ENCODE measurements around the gene TNFSF15.

TNFSF15 gene

DNA sequence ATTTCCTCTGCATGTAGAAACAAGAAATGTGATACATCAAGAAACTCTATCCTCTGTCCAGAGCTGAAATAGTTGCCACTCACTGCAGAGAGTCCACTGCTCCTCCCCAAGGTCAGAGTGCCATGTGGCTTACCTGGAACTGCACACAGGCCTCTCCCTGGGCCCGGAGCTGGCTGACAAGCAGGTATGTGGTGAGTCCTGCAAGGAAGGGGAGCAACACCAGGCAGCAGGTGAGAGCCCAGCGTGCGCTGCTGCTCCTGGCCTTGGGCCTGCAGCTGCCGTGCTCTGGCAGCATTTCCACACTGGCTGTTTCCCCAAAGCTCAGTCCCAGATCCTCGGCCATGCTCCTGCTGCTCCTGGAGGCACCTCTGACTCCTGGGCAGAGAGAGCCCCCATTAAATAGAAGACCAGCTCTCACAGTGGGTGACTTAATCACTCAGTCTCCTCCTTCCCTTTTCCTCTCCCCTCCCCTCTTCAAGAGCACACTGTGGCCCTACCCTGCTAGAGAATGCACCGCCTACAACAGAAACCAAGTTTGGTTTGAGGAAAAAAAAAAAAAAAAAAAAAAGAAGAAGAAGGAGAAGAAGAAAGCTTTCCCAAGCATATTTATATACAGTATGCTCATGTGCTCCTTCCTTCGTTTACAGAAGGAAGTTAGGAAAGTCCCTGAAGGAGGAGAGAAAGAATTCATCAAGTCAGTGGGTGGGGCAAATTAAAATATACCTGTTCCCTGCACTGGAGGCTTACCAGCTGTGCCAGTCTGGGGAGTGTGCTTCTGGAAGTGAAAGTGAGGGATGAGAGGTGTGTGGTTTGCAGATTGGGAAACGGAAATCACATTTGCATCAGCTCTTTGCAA, at the start of gene TNFSF15:
Gene TNFSF15 (minus strand): TSS at position 370 of the 856 bp plus-strand sequence. CDS start 27 bp downstream, at position 343.
- DNase-seq, result no peak

DNA sequence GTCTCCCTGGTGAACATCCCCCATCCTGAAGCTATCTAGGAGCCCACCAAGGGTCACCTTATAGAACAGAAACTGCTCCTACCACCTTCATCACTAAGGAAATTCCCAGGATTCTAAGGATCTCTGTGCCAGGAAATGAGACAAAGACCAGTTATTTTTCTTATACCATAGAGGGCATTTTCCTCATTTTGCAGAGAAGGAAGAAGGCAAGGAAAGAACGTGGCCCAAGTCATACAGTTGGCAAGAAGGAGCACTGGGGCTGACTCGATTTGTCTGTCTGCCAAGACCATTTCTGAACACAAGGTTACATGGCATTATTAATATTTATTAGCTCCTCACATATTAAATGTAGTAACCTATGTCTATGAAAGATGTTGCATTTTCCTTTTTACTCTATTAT, 49.6 kb upstream of the TNFSF15 start:
- no peak for DNase-seq

DNA sequence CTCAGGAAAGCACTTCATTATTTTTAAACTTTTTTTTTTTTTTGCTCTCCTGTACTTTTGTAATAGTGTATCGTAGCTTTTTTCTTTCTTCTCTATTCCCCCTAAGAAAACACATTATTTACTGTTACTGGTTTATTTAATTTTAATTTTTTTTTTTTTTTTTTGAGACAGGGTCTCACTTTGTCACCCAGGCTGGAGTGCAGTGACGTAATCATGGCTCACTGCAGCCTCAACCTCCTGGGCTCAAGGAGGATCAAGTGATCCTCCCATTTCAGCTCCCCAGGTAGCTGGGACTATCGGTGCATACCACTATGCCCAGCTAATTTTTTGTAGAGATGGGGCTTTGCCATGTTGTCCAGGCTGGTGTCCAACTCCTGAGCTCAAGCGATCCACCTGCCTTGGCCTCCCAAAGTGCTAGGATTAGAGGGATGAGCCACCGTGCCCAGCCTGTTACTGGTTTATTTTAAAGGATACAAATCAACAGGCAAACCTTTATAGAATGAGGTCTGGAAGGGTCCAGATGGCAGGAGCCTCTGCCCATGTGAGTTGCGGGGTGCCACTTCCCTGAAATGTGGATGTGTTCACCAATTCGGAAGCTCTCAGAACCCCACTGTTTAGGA, 49.0 kb upstream of the TNFSF15 start:
- DNase-seq, result no peak

- DNase-seq, result no peak
These were observed 47.4 kb upstream of the TNFSF15 start for GRCh38 chr9:114853071-114853855.

- DNase-seq, result no peak
These were observed 46.3 kb upstream of the TNFSF15 start for GRCh38 chr9:114852050-114852594.

- no peak for DNase-seq
These were observed 45.5 kb upstream of the TNFSF15 start for GRCh38 chr9:114851306-114851705.

- DNase-seq, result no peak
These were observed 45.0 kb upstream of the TNFSF15 start for GRCh38 chr9:114850871-114851270.

DNA sequence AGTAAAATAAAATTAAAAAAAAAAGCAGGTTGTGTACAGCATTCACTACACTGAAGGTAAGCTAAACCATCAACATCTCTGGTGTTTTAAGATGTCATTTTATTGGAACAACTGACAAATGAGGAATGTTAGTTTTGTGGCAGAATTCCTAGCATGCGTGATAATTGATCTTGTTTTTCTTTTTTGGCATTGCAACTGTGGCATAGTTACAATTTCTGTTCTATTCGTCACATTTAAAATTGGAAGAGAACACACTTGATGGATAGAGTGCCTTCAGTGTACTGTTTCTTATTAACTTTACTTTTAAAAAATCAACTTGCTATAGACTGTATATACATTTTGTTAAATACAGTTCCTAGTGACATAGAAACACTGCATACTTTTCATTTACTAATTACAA, 43.6 kb upstream of the TNFSF15 start:
- no peak for DNase-seq

DNA sequence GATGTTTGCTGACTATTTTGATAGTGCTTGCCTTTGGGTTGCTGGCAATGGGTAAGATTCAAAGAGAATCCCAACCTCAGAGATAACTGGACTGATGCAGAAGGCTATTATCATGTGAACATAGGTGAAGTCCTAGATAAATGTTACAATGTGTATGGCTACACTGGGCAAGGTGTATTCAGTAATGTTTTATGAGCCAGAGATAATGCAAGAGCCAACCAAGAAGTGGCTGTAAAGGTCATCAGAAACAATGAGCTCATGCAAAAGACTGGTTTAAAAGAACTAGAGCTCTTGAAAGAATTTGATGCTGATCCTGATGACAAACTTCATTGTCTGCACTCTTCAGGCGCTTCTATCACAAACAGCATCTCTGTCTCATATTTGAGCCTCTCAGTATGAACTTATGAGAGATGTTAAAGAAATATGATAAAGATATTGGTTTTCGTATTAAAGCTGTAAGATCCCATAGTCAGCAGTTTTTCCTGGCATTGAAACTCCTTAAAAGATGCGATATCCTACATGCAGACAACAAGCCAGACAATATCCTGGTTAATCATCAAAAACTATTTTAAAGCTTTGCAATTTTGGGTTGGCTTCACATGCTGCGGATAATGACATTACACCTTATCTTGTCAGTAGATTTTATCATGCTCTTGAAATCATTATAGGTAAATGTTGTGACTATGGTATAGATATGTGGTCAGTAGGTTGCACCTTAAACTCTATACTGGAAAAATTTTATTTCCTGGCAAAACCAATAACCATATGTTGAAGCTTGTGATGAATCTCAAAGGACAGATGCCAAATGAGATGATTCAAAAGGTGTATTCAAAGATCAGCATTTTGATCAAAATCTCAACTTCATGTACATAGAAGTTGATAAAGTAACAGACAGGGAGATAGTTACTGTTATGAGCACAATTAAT, 41.9 kb upstream of the TNFSF15 start:
- no peak for DNase-seq

DNA sequence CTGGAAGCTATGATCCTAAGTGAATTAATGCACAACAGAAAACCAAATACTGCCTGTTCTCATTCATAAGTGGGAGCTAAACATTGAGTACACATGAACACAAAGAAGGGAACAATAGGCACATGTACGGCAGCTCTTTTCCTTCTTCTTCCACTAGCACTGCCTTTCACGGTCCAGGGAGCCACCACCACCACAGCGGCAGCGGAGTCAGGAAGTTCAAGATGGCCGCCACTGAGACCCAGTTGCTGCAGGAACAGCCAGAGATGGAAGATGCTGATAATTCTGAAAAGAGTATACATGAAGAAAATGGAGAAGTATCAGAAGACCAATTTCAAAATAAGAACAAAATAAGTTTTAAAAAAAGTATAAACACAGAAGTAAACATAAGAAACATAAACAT, 39.5 kb upstream of the TNFSF15 start:
- DNase-seq, result no peak

- DNase-seq, result no peak
These were observed 38.9 kb upstream of the TNFSF15 start for GRCh38 chr9:114844766-114845165.

DNA sequence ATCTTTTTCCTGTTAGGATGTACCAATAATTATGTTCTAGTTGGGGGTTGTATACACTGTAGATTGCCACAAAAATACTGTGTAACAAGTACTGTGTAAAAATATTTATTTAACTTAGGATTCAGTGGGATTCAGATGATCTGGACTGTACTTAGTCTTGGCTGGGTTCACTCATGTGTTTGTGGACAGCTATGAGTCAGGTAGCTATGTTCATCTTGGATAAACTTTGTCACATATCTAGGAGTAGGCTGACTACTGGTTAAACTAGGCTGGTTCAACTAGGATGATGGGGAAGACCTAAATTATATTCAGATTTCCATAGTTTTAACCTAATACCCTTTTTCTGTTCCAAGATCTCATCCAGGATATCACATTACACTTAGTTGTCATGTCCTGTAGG, 32.1 kb upstream of the TNFSF15 start:
- no peak for DNase-seq

DNA sequence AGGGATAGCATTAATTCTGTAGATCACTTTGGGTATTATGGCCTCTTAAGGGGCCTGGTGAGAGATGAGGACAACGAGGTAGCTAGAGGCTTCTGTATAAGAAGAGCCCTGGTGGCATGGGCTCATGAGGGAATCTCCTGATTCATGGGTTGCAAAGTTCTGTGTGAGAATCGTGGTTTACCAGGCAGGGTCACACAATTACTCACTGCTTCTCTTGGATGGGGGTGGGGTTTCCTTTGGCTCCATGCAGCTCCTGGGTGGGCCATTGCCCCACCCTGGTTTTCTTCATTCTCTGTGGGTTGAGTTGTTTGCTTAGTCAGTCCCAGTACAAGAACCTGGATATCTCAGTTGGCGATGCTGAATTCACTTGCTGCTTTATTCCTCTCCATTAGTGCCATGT, 30.9 kb upstream of the TNFSF15 start:
- DNase-seq, result no peak

DNA sequence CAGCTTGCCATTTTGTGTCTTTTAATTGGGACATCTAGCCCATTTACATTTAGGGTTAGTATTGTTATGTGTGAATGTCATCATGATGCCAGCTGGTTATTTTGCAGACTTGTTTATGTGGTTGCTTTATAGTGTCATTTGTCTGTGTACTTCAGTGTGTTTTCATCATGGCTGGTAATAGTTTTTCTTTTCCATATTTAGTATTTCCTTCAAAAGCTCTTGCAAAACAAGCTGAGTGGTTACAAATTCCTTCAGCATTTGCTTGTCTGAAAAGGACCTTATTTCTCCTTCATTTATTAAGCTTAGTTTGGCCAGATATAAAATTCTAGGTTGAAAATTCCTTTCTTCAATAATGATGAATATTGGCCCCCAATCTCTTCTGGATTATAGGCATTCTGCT, 28.5 kb upstream of the TNFSF15 start:
- DNase-seq, result no peak

DNA sequence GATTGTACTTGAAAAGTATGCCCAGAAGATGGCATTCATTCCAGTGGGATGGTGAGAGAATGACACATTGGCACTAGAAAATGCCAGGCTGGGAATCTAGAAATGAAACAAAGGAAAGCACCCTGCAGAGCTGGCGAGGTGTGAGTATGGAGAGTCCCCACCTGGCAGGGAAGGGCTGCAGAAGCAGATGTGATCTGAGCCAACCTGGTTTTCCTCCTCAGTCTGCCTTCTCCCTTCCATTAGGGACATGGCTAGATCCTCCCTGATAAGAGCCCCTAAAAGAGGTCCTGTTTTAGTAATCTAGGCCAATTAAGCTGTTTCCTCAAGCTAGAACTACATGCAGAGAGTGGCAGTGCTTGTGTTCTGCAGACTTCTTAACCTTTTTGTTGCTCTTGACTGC, 24.7 kb upstream of the TNFSF15 start:
- DNase-seq, result no peak

- no peak for DNase-seq
These were observed 24.0 kb upstream of the TNFSF15 start for GRCh38 chr9:114829574-114830440.

- no peak for DNase-seq
These were observed 22.4 kb upstream of the TNFSF15 start for GRCh38 chr9:114828303-114828650.

GRCh38 chr9:114827641-114828302, 21.9 kb upstream of the TNFSF15 start:
- no peak for DNase-seq

DNA sequence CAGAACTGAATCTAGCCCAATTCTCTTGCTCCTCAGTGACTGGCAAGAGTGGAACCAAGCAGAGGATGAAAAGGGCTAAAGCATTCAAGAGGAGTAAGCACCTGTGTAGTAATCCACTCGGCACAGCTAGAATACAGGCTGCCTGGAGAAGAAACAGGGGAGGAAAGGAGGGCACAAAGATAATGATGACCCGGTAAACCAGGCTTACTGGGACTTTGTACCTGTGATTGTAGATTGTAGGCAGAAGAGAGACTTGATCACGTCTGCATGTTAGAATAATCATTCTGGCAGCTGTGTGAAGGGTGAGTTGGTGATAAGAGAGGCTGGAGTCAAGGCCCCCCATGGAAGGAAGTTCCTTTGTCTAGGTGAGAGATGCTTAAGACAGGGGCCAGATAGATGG, 20.6 kb upstream of the TNFSF15 start:
- no peak for DNase-seq

DNA sequence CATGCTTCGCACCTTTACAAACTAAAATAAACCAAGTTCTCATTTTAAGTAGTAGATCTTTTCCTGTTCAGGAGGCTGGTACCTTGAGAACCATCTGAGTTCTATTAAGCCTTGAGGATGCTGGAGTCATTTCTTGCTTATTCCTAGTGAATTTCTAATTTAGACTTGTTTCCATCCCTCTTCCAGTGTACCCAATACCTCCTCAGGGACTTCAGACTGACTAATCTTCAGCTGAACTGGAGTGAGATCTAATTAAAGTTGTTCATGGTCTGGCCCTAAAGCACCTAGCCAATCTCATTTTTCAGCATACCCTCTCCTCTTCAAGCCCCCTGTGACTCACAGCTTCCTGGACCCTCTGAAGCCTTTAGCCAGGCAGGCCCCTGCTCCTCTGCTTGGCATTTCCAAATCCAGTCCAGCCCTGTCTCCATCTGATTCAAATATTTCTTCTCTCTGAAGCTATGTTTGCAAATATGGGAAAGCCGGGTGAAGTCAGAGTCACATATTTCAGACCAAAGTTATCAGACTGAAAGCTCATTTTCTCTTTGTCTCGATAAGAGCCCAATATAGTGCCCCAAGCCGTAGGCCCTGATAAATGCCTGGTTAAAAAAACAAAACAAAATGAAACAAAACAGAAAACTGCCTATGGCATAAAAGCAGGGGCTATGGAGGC, 19.4 kb upstream of the TNFSF15 start:
- no peak for DNase-seq
